ENCODE measurements around the gene CDR2. TPM values are rescaled to one million over a fixed set of nuclear protein-coding genes. Genes with fewer than 3 reads are reported as not detected.

The CDR2 gene
- 10 to 100 TPM; 17.6 to 24.3 TPM for total RNA-seq
- polyA plus RNA-seq (2013, experiment 1 of 2): 18.3 TPM
- polyA plus RNA-seq (2013, experiment 2 of 2): 21.8 TPM
- long read RNA-seq, experiment 1, partial matches to known transcripts: 1 of 8 reads
- long read RNA-seq, experiment 1, other reads (novel, unspliced or antisense): 4 of 8 reads
- long read RNA-seq, experiment 2, transcript CDR2-201 (5 exons, 2,702 nt): major isoform, 28 of 35 reads
- long read RNA-seq, experiment 2, partial matches to known transcripts: 1 of 35 reads
- long read RNA-seq, experiment 2, other reads (novel, unspliced or antisense): 5 of 35 reads
- long read RNA-seq, experiment 3, partial matches to known transcripts: 0 of 6 reads
- long read RNA-seq, experiment 3, other reads (novel, unspliced or antisense): 4 of 6 reads
- long read RNA-seq, experiment 4, partial matches to known transcripts: 0 of 3 reads
- long read RNA-seq, experiment 4, other reads (novel, unspliced or antisense): 3 of 3 reads

DNA sequence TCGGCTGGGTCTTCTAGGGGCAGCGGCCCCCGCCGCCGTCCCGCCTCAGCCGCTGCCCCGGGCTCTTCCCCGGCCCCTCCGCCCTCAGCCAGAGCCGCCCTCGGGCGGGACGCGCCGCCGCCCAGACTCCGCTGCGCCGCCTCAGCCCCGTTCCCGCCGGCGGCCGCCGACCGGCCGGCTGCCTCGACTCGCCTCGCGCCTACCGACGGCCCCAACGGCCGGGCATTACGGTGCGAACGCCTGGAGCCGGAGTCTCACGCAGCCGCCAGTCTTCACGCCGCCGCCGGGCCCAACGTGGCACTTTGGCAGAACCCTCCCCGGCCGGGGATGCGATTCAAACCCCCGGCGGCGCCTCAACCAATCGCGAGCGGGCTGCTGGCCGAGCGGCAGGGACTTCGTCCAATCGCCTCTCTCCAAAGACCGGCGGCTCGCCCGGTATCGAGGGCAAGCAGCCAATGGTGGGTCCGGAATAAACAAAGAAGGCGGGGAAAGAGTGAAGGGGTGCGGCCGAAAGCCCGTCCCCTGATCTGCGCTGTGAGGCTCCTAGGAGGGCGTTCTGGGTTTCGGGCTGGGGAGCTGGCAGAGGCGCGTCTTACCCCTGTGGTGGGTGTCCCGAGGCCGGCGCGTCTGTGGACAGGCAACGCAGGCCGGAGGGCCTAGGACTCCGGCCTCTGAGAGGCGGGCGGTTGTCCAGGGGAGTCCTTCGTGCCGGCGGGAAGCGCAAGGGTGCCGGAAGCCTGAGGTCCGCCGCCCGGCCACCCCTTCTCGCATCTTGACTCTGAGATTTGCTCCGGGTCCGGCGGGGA, at the start of gene CDR2:
Gene CDR2, minus strand, starts transcription at position 309 of the 806 bp plus-strand sequence. CDS start 310 bp downstream, outside the sequence.
- Histone ChIP-seq H3K27me3 (ENCODE audit: control insufficient read depth, insufficient read depth, low read length, poor library complexity, severe bottlenecking) (no peaks in the 10 kb centered on the region), H3K9ac (ENCODE audit: extremely low read depth, low read length, poor library complexity, severe bottlenecking) (peak within 1 kb of the TSS; percentile 76), H3K27ac (ENCODE audit: low read depth, low read length) (no peak within 1 kb of the TSS), H3K36me3 (ENCODE audit: control insufficient read depth, insufficient read depth, low read length) (peaks cover 17% of the 10 kb centered on the region), H3K4me3 (ENCODE audit: low read length) (peak within 1 kb of the TSS; percentile 95), H3K4me1 (ENCODE audit: control insufficient read depth, insufficient read depth, low read length) (peaks cover 2% of the 10 kb centered on the region), H3K9me3 (ENCODE audit: control insufficient read depth, low read length) (no peaks in the 10 kb centered on the region)
- TF ChIP-seq, protein P1, sequence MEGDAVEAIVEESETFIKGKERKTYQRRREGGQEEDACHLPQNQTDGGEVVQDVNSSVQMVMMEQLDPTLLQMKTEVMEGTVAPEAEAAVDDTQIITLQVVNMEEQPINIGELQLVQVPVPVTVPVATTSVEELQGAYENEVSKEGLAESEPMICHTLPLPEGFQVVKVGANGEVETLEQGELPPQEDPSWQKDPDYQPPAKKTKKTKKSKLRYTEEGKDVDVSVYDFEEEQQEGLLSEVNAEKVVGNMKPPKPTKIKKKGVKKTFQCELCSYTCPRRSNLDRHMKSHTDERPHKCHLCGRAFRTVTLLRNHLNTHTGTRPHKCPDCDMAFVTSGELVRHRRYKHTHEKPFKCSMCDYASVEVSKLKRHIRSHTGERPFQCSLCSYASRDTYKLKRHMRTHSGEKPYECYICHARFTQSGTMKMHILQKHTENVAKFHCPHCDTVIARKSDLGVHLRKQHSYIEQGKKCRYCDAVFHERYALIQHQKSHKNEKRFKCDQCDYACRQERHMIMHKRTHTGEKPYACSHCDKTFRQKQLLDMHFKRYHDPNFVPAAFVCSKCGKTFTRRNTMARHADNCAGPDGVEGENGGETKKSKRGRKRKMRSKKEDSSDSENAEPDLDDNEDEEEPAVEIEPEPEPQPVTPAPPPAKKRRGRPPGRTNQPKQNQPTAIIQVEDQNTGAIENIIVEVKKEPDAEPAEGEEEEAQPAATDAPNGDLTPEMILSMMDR (conservative IDR thresholded peaks at IDR 0.05): no peak
- no peaks in the 10 kb centered on the region for H3K9me3 Mint-ChIP-seq
- H3K27ac Mint-ChIP-seq: peak within 1 kb of the TSS; percentile 92
- peak within 1 kb of the TSS; percentile 77 for H3K4me3 Mint-ChIP-seq
- peak; percentile 99 for DNase-seq
- H3K27me3 Mint-ChIP-seq (ENCODE audit: insufficient read depth): peaks cover 10% of the 10 kb centered on the region
- peaks cover 25% of the 10 kb centered on the region for H3K4me1 Mint-ChIP-seq
- WGBS, 2 experiments (ENCODE audit: insufficient coverage in 1 of 2, insufficient read length in 1 of 2): 0% methylated on average over 40 to 96 of the region's 96 CpGs
- peaks cover 8% of the 10 kb centered on the region for H3K36me3 Mint-ChIP-seq (ENCODE audit: low read depth)

- WGBS, 2 experiments (ENCODE audit: insufficient coverage in 1 of 2, insufficient read length in 1 of 2): 93 to 98% methylated on average over 8 to 12 of the region's 12 CpGs
- Histone ChIP-seq H3K27me3 (ENCODE audit: control insufficient read depth, insufficient read depth, low read length, poor library complexity, severe bottlenecking) (no peaks in the 10 kb centered on the region), H3K27ac (ENCODE audit: low read depth, low read length) (no peak overlapping the region), H3K4me3 (ENCODE audit: low read length) (no peak overlapping the region), H3K36me3 (ENCODE audit: control insufficient read depth, insufficient read depth, low read length) (peaks cover 22% of the 10 kb centered on the region), H3K4me1 (ENCODE audit: control insufficient read depth, insufficient read depth, low read length) (no peaks in the 10 kb centered on the region), H3K9me3 (ENCODE audit: control insufficient read depth, low read length) (no peaks in the 10 kb centered on the region), H3K9ac (ENCODE audit: extremely low read depth, low read length, poor library complexity, severe bottlenecking) (no peak overlapping the region)
- Mint-ChIP-seq H3K27me3 (ENCODE audit: insufficient read depth) (no peaks in the 10 kb centered on the region), H3K4me1 (no peaks in the 10 kb centered on the region), H3K27ac (no peak overlapping the region), H3K36me3 (ENCODE audit: low read depth) (peaks cover 61% of the 10 kb centered on the region), H3K9me3 (no peaks in the 10 kb centered on the region), H3K4me3 (no peak overlapping the region)
- TF ChIP-seq, protein P1 (conservative IDR thresholded peaks at IDR 0.05): no peak
- no peak for DNase-seq
Observed at GRCh38 chr16:22423716-22424115, 49.3 kb upstream of the CDR2 start.

- H3K4me3 Mint-ChIP-seq: no peak overlapping the region
- no peak for DNase-seq
- 94 to 97% methylated on average over 12 to 14 of the region's 14 CpGs for WGBS, 2 experiments (ENCODE audit: insufficient coverage in 1 of 2, insufficient read length in 1 of 2)
- Histone ChIP-seq H3K9ac (ENCODE audit: extremely low read depth, low read length, poor library complexity, severe bottlenecking) (no peak overlapping the region), H3K9me3 (ENCODE audit: control insufficient read depth, low read length) (no peaks in the 10 kb centered on the region), H3K4me3 (ENCODE audit: low read length) (no peak overlapping the region), H3K36me3 (ENCODE audit: control insufficient read depth, insufficient read depth, low read length) (peaks cover 11% of the 10 kb centered on the region), H3K27me3 (ENCODE audit: control insufficient read depth, insufficient read depth, low read length, poor library complexity, severe bottlenecking) (no peaks in the 10 kb centered on the region), H3K27ac (ENCODE audit: low read depth, low read length) (no peak overlapping the region), H3K4me1 (ENCODE audit: control insufficient read depth, insufficient read depth, low read length) (no peaks in the 10 kb centered on the region)
- no peaks in the 10 kb centered on the region for H3K4me1 Mint-ChIP-seq
- TF ChIP-seq, protein P1 (conservative IDR thresholded peaks at IDR 0.05): no peak
- no peak overlapping the region for H3K27ac Mint-ChIP-seq
- peaks cover 50% of the 10 kb centered on the region for H3K36me3 Mint-ChIP-seq (ENCODE audit: low read depth)
- no peaks in the 10 kb centered on the region for H3K27me3 Mint-ChIP-seq (ENCODE audit: insufficient read depth)
- no peaks in the 10 kb centered on the region for H3K9me3 Mint-ChIP-seq
Observed at GRCh38 chr16:22421136-22421535, 46.7 kb upstream of the CDR2 start.

All from endodermal cell (in vitro differentiated cells).